HG03439 (cell line): ENCODE data around the gene POLR3B.
"Not testable (repeated sequence)": the region's sequence is repeated elsewhere in the genome, so short reads cannot be mapped to it uniquely, and the experiment has no call there.

Experiments
- ATAC-seq: cut with Tn5 transposase; IDR thresholded peaks from one replicate; pipeline ENCODE4 v1.9.1; 2021; ENCODE audit warnings: mild to moderate bottlenecking, moderate library complexity; ENCODE audit not compliant: unreplicated experiment

POLR3B gene

DNA sequence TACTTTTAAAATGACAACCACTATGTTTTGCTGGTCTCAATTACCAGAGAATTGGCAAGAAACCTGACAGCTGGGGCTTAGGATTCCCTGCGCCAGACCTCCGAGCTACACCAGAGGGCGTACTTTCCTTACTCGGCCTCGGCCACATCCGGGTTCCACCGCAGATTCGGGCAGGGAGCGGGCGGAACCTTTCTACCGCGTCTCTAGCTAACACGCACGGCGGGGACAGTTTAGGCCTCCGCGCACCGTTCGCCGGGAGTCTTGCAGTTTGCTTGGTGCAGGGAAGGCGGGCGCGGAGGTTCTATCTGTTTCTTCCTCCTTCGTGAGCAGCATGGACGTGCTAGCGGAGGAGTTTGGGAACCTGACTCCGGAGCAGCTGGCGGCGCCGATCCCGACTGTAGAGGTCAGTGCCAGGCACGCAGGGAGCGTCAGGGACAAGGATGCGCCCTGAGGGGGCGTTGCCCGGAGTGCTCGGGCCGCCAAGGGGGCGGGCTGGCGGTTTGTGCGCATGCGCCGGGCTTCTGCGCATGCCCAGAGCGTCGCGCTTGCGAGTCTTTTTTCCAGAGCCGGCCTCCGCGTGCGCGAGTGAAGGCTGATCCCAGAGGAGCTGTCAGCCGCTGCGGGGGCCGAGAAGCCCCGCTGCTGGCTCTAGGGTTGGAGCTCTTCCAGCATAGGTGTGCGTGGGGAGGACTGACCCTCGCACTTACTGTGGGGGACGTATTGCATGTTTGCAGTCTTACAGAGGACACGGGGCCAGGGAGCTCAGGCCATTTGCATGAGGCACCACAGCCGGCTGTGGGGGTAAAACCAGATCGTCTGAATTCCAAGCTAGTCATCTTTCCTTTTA lies at the start of gene POLR3B:
TSS of gene POLR3B (plus strand) at position 200 of the 847 bp plus-strand sequence. CDS start at position 332, 132 bp downstream.
- peak; percentile 93 for ATAC-seq

GRCh38 chr12:106308121-106308520 lies 49.4 kb upstream of the POLR3B start:
- ATAC-seq, result no peak

DNA sequence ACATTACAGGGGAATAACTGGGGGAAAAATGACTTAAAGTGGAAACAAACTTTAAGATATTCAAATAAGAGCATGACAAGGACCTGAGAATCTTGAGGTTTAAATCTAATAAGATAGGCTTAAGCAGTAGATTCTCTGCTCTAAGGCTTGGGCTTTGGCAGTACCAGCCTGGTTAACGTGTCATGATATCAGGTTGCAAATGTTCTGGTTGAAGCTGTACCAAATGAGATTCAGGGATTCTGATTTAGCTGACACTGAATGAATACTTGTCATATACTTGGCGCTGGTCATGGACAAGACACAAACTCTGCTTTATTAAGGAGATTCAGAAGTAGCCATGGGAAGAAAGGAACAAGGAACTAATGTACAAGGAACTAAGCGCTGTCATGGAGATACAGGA lies 48.9 kb upstream of the POLR3B start:
- no peak for ATAC-seq

DNA sequence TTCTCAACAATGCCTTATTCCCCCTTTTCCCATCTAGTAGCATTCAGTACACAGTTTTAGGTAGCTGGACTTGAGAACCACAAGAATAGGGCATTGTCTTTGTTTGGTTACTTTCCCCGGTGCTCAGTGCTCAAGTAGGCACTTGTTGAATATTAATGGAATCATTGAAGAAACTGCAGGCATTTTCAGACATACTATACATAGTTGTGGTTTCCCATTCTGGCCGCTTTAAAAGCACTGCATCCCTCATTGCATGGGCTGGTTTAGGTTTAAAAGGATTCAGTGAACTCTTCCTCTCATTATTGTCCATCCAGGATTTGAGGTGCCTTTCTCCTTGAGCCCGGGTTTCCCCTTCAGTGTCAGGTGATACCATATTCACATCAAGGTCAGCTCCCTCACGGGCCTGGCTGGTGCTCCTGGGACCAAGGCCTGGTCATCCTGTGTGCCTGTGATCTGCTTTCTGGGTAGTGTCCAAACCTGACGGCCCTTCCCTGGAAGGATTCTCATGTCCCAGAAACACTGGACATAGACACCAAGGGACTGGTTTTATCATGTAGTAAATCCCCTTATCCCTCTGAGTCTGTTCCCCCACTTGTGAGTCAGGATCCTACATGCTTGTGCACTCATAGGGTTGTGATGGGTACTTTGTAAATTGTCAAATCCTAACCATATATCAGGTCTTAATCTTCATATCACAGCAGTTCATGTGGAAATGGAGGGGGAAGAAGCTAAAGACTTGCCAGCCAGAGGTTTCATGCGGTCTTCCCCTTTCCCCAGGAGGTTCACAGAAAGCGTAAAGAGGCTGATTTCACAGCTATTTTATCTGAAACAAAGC lies 47.7 kb upstream of the POLR3B start:
- no peak for ATAC-seq

DNA sequence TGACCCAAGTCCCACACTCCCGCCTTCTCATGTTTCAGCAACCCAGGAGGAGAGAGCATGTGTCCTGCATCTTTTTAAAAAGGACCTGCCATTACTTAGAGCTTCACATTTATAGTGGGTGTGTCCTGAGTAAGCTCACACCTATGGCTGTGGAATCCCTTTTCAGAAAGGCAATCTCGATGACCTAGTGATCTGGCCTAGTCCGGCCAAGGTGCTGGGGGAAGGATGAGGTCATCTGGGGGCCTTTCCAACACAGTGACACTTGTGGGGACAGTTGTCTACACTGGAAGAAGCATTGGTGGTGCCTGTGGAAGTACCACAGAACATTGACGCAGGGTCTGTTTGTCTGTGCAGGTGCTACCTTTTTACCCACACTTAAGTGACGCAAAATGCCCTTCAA lies 46.9 kb upstream of the POLR3B start:
- ATAC-seq, result no peak

DNA sequence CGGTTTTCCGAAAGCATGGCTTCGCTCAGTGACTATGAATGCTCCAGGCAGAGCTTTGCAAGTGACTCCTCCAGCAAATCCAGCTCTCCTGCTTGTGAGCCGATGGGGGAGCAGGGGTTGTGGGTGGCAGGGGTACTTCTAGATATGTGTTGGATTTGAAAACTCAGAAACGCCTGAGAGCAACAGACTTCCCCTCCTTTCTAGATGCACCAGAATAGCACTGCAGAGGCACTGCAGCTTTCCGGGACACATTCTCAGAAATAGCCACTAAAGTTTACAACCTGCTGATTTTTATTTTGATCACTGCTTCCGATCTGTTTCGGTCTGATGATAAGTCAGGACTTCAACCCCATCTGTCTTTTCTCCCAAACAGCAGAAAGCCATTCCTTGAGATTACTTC lies 46.4 kb upstream of the POLR3B start:
- ATAC-seq, result no peak

DNA sequence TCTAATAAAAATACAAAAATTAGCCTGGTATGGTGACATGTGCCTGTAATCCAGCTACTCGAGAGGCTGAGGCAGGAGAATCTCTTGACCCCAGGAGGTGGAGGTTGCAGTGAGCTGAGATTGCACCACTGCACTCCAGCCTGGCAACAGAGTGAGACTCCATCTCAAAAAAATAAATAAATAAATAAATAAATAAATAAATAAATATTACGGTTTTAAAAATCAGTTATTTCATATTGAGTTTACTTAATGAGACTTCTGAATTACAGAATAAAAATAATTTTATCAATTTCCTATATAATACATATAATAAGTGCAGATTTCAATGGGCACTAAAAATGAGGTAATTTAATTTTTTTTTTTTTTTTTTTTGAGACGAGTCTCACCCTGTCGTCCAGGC lies 44.1 kb upstream of the POLR3B start:
- not testable (repeated sequence) for ATAC-seq

DNA sequence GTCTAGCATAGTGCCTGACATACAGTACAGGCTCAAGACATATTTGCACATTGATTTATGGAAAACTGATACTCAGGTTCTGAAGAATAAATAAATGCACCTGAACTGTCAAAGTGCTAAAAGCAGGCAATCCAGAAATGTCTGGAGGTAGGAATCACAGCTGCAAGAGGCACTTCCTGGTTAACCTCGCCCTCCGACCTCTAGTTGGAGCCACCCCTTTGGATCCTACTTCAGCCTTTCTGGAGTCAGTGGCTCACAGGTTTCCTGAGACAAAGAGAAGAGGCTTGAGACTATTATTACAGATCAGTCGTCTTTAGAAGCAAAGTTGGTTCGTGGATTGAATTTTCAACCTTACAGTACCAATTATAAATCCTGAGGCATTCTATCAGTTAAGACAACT lies 42.0 kb upstream of the POLR3B start:
- no peak for ATAC-seq

DNA sequence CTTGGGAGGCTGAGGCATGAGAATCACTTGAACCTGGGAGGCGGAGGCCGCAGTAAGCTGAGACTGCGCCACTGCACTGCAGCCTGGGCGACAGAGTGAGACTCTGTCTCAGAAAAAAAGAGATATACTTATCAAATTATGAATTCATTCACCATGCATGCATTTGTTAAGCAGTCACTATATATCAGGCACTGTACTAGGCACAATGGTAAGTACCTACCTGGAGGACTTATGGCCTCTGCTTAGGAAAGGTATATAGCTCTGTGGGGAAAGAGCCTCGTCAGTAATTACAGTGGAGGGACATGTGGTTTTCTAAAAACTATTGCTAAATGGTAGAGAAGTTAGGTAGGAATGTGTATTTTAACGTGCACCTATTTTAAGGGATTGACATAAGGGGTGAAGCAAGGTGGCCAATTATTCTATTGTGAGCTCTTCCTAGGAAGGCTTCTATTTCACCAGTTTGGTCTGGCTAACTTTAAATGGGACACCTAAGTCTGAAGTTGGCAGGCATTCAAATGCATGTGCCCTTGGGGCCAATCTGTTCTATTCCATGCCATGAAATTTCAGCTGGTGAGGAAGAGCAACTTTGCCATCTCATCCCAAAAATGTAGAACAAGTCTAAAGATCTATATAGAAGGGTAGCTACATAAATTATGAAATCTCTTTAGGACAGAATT lies 40.0 kb upstream of the POLR3B start:
- ATAC-seq, result no peak

GRCh38 chr12:106321139-106321850 lies 36.3 kb upstream of the POLR3B start:
- ATAC-seq, result no peak

DNA sequence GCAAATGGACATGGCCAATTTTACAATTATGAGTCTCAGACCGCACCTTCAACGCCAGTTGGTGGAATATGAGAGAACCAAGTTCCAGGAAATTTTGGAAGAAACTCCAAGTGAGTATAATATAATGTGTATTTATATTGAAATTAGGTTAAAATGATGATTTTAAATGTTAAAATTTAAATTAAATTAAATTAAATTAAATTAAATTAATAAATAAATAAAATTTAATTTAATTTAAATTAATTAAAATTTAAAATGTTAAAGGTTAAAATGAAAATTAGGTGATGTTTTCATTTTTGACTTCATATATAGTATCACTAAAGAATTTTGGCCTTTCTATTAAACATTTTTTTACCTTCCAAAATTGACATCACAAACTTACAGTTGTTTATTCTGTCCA lies 34.0 kb upstream of the POLR3B start:
- ATAC-seq, result no peak

- no peak for ATAC-seq
Observed at GRCh38 chr12:106327309-106327869, 30.2 kb upstream of the POLR3B start.

DNA sequence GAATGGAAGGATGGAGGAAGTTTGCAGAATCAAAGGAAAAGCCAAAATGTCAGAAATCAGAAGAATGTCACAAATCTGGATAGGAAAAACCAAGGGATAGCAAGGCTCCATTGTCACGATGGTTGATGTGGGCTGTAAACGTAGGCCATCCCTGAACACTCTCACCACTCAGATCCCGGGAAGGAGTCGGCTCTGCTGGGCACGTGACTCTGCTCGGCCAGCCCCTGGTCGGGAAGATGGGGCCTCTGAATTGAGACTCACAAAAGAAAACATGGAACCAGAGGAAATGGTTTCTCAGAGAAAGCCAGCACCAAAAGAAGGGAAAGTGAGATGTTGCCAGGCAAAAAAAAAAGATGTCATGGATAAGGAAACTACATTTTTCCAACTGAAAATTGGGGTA lies 28.8 kb upstream of the POLR3B start:
- no peak for ATAC-seq

- ATAC-seq, result no peak
Observed at GRCh38 chr12:106329231-106329982, 28.1 kb upstream of the POLR3B start.

- no peak for ATAC-seq
Observed at GRCh38 chr12:106331599-106331998, 25.9 kb upstream of the POLR3B start.

GRCh38 chr12:106332536-106332935 lies 25.0 kb upstream of the POLR3B start:
- ATAC-seq, result no peak

DNA sequence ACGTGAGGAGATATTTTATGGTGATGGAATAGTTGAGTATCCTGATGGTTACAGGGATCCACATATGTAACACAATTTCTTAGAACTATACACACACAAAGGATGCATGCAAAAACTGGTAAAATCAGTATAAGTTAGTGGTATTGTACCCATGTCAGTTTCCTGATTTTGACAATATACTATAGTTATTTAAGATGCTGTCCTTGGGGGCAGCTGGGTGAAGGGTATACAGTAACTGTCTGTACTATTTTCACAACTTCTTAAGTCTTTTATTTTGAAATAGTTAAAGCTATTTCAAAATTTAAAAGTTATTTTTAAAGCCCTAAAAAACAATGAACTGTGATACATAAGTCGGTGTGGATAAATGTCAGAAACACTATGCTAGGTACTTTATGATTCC lies 24.5 kb upstream of the POLR3B start:
- ATAC-seq, result no peak

GRCh38 chr12:106333756-106334155 lies 23.8 kb upstream of the POLR3B start:
- ATAC-seq, result no peak

DNA sequence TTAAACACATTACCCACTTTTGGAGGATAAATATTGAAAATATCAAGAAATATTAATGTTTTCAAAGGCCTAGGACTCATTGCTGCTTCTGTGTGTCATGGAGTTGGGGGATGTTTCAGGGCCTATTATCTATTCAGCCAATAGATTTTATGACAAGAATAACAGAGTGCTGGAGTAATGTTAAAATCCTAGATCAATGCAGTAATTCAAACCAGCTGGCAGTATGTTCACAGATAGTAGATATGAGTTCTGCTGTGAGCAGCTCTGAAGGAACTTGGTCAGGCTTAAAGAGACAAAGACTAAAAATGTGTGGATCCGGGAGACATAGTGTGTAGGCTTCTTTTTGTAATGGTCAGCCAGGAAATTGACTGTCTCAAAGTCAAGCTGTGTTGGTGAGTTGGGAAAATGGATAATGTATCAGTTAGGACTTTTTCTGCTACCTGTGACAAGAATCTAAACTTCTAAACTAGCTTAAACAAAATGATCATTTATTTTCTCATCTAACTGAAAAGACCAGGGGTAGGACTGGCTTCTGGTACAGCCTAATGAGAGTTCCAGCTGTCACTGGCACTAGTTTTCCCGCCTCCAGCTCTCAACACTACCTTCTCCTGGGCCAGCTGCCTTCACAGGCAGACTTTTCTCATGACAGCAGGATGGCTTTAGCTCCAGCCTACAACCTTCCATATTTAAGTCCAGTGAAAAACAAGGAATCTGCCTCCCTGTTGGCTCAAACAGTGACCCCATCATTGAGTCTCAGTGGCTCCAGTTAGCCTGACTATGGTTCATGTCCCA lies 16.3 kb upstream of the POLR3B start:
- no peak for ATAC-seq
